GM19463 (cell line): ENCODE data around the gene KRTAP10-8.
"Not testable (repeated sequence)": the region's sequence is repeated elsewhere in the genome, so short reads cannot be mapped to it uniquely, and the experiment has no call there.

Source experiments
- ATAC-seq: cut with Tn5 transposase; IDR thresholded peaks from one replicate; pipeline ENCODE4 v1.9.1; 2021; ENCODE audit warnings: mild to moderate bottlenecking, moderate library complexity; ENCODE audit not compliant: unreplicated experiment

KRTAP10-8 gene

GRCh38 chr21:44598061-44598460 is 13.8 kb upstream of the KRTAP10-8 start:
- no peak for ATAC-seq

- no peak for ATAC-seq
Observed at GRCh38 chr21:44599264-44600029, 12.4 kb upstream of the KRTAP10-8 start.

- ATAC-seq = not testable (repeated sequence)
Observed at GRCh38 chr21:44600118-44600978, 11.5 kb upstream of the KRTAP10-8 start, which contains the start of gene KRTAP10-7. Gene KRTAP10-7, plus strand, starts transcription at chr21:44600597. Its CDS starts 25 bp downstream, at chr21:44600622.

- ATAC-seq = not testable (repeated sequence)
Observed at GRCh38 chr21:44601091-44601490, 10.8 kb upstream of the KRTAP10-8 start.

GRCh38 chr21:44601596-44602462 is 10.1 kb upstream of the KRTAP10-8 start:
- no peak for ATAC-seq

- ATAC-seq = no peak
Observed at GRCh38 chr21:44602463-44602850, 9.4 kb upstream of the KRTAP10-8 start.

GRCh38 chr21:44603109-44603875 is 8.6 kb upstream of the KRTAP10-8 start:
- ATAC-seq = no peak

GRCh38 chr21:44603911-44604310 is 8.0 kb upstream of the KRTAP10-8 start:
- no peak for ATAC-seq

GRCh38 chr21:44606495-44606894 is 5.4 kb upstream of the KRTAP10-8 start:
- no peak for ATAC-seq

- no peak for ATAC-seq
Observed at GRCh38 chr21:44609193-44609592, 2.7 kb upstream of the KRTAP10-8 start.

GRCh38 chr21:44610157-44610843 is 1.6 kb upstream of the KRTAP10-8 start:
- ATAC-seq = not testable (repeated sequence)

GRCh38 chr21:44611551-44611950 is 328 bp upstream of the KRTAP10-8 start:
- ATAC-seq = no peak

- ATAC-seq = no peak
Observed at GRCh38 chr21:44612669-44613229, 870 bp downstream of the KRTAP10-8 start.

- no peak for ATAC-seq
Observed at GRCh38 chr21:44613386-44614155, 1.7 kb downstream of the KRTAP10-8 start.

- no peak for ATAC-seq
Observed at GRCh38 chr21:44614161-44614631, 2.3 kb downstream of the KRTAP10-8 start.

- no peak for ATAC-seq
Observed at GRCh38 chr21:44614961-44615391, 3.1 kb downstream of the KRTAP10-8 start.

- no peak for ATAC-seq
Observed at GRCh38 chr21:44615466-44615865, 3.6 kb downstream of the KRTAP10-8 start.

- no peak for ATAC-seq
Observed at GRCh38 chr21:44615911-44616590, 4.2 kb downstream of the KRTAP10-8 start.
